Embryonic facial prominence (tissue), 1 donor: Measurements from ENCODE around the gene SQSTM1.

Source experiments
- DNase-seq: peaks from one replicate; pipeline ENCODE4 v3.0.0-alpha.2; 2016; ENCODE audit errors: extremely low spot score

Gene SQSTM1

GRCh38 chr5:179872828-179873575, 52.3 kb downstream of the SQSTM1 start:
- DNase-seq, result no peak

- DNase-seq, result no peak
Measured at GRCh38 chr5:179873588-179874110, 52.9 kb downstream of the SQSTM1 start.

GRCh38 chr5:179874136-179874535, 53.4 kb downstream of the SQSTM1 start:
- DNase-seq, result no peak

- no peak for DNase-seq
Measured at GRCh38 chr5:179874536-179875292, 54.0 kb downstream of the SQSTM1 start.

- no peak for DNase-seq
Measured at GRCh38 chr5:179875741-179876609, 55.3 kb downstream of the SQSTM1 start.

- no peak for DNase-seq
Measured at GRCh38 chr5:179876610-179876952, 55.9 kb downstream of the SQSTM1 start.

- no peak for DNase-seq
Measured at GRCh38 chr5:179878222-179879002, 57.7 kb downstream of the SQSTM1 start.

- no peak for DNase-seq
Measured at GRCh38 chr5:179879003-179879689, 58.4 kb downstream of the SQSTM1 start.

- no peak for DNase-seq
Measured at GRCh38 chr5:179879690-179880010, 58.9 kb downstream of the SQSTM1 start.

- DNase-seq, result no peak
Measured at GRCh38 chr5:179880066-179880650, 59.5 kb downstream of the SQSTM1 start.

- no peak for DNase-seq
Measured at GRCh38 chr5:179880848-179881590, 60.3 kb downstream of the SQSTM1 start.

- no peak for DNase-seq
Measured at GRCh38 chr5:179882338-179882737, 61.6 kb downstream of the SQSTM1 start.

GRCh38 chr5:179883163-179883562, 62.5 kb downstream of the SQSTM1 start:
- DNase-seq, result no peak

- no peak for DNase-seq
Measured at GRCh38 chr5:179885491-179886090, 64.9 kb downstream of the SQSTM1 start.

GRCh38 chr5:179886190-179886911, 65.6 kb downstream of the SQSTM1 start:
- DNase-seq, result no peak

- no peak for DNase-seq
Measured at GRCh38 chr5:179887095-179887494, 66.4 kb downstream of the SQSTM1 start.
